ENCODE results near the gene PDXP.

- TF ChIP-seq EZH2 (IDR thresholded peaks at IDR 0.05; ENCODE audit: low read depth) = no peak
- no peak for TF ChIP-seq CTCF (conservative IDR thresholded peaks at IDR 0.05)
Observed at GRCh38 chr22:37675930-37676735, 17.6 kb downstream of the PDXP start.

All from PC-9 (cell line).